WTC11 (cell line): Measurements from ENCODE around the gene RAB25. TPM values are rescaled to one million over a fixed set of nuclear protein-coding genes. Genes with fewer than 3 reads are reported as not detected.

Experiments
- ATAC-seq: fragments of 200-7000 bp; cut with Tn5 transposase; 2 replicates; pipeline ENCODE4 v1.10.0; 2021; ENCODE audit warnings: mild to moderate bottlenecking, moderate library complexity
- CTCF ChIA-PET: fragments of 300-600 bp; sonication (Branson Sonifier 250); formaldehyde crosslinking; loops from one replicate; lab custom pipeline; 2021; ENCODE audit warnings: antibody characterized with exemption; lab: Charles Lee
- POLR2A ChIA-PET: fragments of 350-600 bp; sonication (Branson Sonifier 250); formaldehyde crosslinking; loops from one replicate; lab custom pipeline; 2021; ENCODE audit warnings: antibody characterized with exemption; lab: Charles Lee
- DNase-seq: peaks from one replicate; pipeline ENCODE4 v3.0.0; 2021; ENCODE audit warnings: low spot score
- H3K27ac Mint-ChIP-seq: 2 replicates; pipeline ENCODE4 v1.8.0; 2021; ENCODE audit warnings: mixed read lengths
- H3K27me3 Mint-ChIP-seq: 2 replicates; pipeline ENCODE4 v1.8.0; 2021; ENCODE audit warnings: low read depth, mild to moderate bottlenecking, moderate library complexity, mixed read lengths
- H3K36me3 Mint-ChIP-seq: 2 replicates; pipeline ENCODE4 v1.8.0; 2021; ENCODE audit warnings: mixed read lengths
- H3K4me1 Mint-ChIP-seq: 2 replicates; pipeline ENCODE4 v1.8.0; 2022; ENCODE audit warnings: mixed read lengths
- H3K4me3 Mint-ChIP-seq: 2 replicates; pipeline ENCODE4 v1.8.0; 2021; ENCODE audit warnings: mild to moderate bottlenecking, moderate library complexity, mixed read lengths
- H3K9me3 Mint-ChIP-seq: 2 replicates; pipeline ENCODE4 v1.8.0; 2021; ENCODE audit warnings: mixed read lengths
- CBFB ChIP-seq: sonication (generic); formaldehyde crosslinking; IDR thresholded peaks from 2 replicates; pipeline ENCODE4 v1.8.1; 2022; ENCODE audit warnings: mild to moderate bottlenecking, low read depth, missing genetic modification reagents
- ELF4 ChIP-seq: sonication (generic); formaldehyde crosslinking; IDR thresholded peaks from 2 replicates; pipeline ENCODE4 v1.8.1; 2022; ENCODE audit warnings: low read depth, mild to moderate bottlenecking, moderate library complexity, missing genetic modification reagents
- FOXJ3 ChIP-seq: sonication (generic); formaldehyde crosslinking; IDR thresholded peaks from 2 replicates; pipeline ENCODE4 v1.9.0; 2021; ENCODE audit warnings: missing genetic modification reagents, mild to moderate bottlenecking, borderline replicate concordance
- NR2C2 ChIP-seq: sonication (generic); formaldehyde crosslinking; IDR thresholded peaks from 2 replicates; pipeline ENCODE4 v1.8.0; 2022; ENCODE audit warnings: mild to moderate bottlenecking, missing genetic modification reagents
- NR3C1 ChIP-seq: sonication (generic); formaldehyde crosslinking; conservative IDR thresholded peaks from 2 replicates; pipeline ENCODE4 v1.8.1; 2023; ENCODE audit warnings: low read depth, mild to moderate bottlenecking, missing genetic modification reagents
- PRRX2 ChIP-seq: fragments of 250-450 bp; sonication (Bioruptor Pico); IDR thresholded peaks from 2 replicates; pipeline ENCODE4 v1.8.0; 2021; ENCODE audit warnings: mild to moderate bottlenecking
- SP1 ChIP-seq: sonication (generic); formaldehyde crosslinking; conservative IDR thresholded peaks from 2 replicates; pipeline ENCODE4 v1.8.1; 2022; ENCODE audit warnings: missing genetic modification reagents
- ZBTB21 ChIP-seq: sonication (generic); formaldehyde crosslinking; IDR thresholded peaks from 2 replicates; pipeline ENCODE4 v1.8.1; 2023; ENCODE audit warnings: mild to moderate bottlenecking, missing genetic modification reagents, borderline replicate concordance
- ZNF121 ChIP-seq: sonication (generic); formaldehyde crosslinking; IDR thresholded peaks from 2 replicates; pipeline ENCODE4 v1.8.0; 2023; ENCODE audit warnings: missing genetic modification reagents
- ZNF219 ChIP-seq: sonication (generic); formaldehyde crosslinking; IDR thresholded peaks from 2 replicates; pipeline ENCODE4 v1.8.0; 2023; ENCODE audit warnings: missing genetic modification reagents, mild to moderate bottlenecking, borderline replicate concordance
- ZNF263 ChIP-seq: sonication (generic); formaldehyde crosslinking; IDR thresholded peaks from 2 replicates; pipeline ENCODE4 v1.8.1; 2022; ENCODE audit warnings: low read depth, mild to moderate bottlenecking, moderate library complexity, missing genetic modification reagents
- ZNF423 ChIP-seq: fragments of 250-450 bp; sonication (Bioruptor Pico); IDR thresholded peaks from 2 replicates; pipeline ENCODE4 v2.1.2; 2022; ENCODE audit warnings: mild to moderate bottlenecking, moderate library complexity
- total RNA-seq: library from RNA; stranded (reverse); gene quantifications from 3 replicates; pipeline ENCODE4 v1.2.3, GENCODE V29; 2021
- TF ChIP-seq, protein P1 (sequence below): sonication (generic); formaldehyde crosslinking; IDR thresholded peaks from 2 replicates; pipeline ENCODE4 v1.8.0; 2023; ENCODE audit warnings: missing genetic modification reagents
- TF ChIP-seq, protein P2 (sequence below): sonication (generic); formaldehyde crosslinking; IDR thresholded peaks from 2 replicates; pipeline ENCODE4 v1.8.0; 2022; ENCODE audit warnings: missing genetic modification reagents
- TF ChIP-seq, protein P3 (sequence below): sonication (generic); formaldehyde crosslinking; IDR thresholded peaks from 2 replicates; pipeline ENCODE4 v1.8.0; 2022; ENCODE audit warnings: mild to moderate bottlenecking, missing genetic modification reagents
- TF ChIP-seq, protein P4 (sequence below): sonication (generic); formaldehyde crosslinking; IDR thresholded peaks from 2 replicates; pipeline ENCODE4 v1.8.0; 2022; ENCODE audit warnings: mild to moderate bottlenecking, missing genetic modification reagents
- TF ChIP-seq, protein P5 (sequence below): fragments of 250-450 bp; sonication (Bioruptor Pico); IDR thresholded peaks from 2 replicates; pipeline ENCODE4 v1.9.0; 2021; ENCODE audit warnings: moderate library complexity, mild to moderate bottlenecking, inconsistent platforms, borderline replicate concordance

Gene RAB25
- total RNA-seq, 1 experiment from 2014 or later, result 61.9 TPM

DNA sequence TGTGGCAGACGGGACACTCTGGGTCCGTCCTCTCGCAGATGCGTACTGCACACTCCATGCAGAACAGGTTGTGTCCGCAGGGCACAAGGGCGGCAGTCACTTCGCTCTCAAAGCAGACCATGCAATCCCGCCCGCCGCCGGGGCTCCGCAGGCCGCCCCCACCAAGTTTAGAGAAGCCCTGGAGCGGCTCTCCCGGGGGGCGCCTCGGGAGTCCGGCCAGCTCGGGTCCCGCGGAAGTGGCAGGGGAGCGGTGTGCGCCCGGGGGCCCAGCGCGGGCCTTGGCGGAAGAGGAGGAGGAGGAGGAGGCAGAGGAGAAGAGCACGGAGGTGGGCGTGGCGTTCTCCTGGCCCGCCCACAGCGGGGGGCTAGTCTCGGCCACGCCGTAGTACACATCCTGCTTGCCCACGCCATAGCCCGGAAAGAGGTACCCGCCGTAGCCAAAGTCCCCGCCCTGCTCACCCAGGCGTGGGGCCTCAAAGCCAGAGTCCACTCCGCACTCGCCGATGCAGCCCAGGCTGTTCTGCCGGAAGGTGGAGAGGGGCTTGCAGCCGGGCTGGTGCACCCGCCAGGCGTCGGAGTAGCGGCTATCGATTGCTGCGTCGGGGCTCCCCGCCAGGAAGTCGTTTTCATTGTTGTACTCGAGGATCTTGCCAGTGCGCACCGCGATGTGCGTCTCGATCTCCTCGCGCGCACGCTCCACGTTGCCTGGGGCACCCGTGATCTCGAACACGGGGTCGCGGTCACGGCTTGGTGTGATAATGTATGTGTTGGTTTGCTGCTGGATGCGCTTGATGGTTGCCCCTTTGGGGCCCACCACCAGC is 15.9 kb downstream of the RAB25 start (continued):
- TF ChIP-seq CBFB (CRISPR knock-in tag), result 0 out of 2 replicates have a peak, but pooled peaks have one; percentile 33
- peak; percentile 42; the same call in 1 of the 2 replicates for TF ChIP-seq ZNF219 (CRISPR knock-in tag)
- TF ChIP-seq NR2C2 (CRISPR knock-in tag), result no peak
- no peak for TF ChIP-seq ELF4 (CRISPR knock-in tag)
- TF ChIP-seq ZNF263 (CRISPR knock-in tag), result peak; percentile 71; the same call in 1 of the 2 replicates
- TF ChIP-seq, protein P1, sequence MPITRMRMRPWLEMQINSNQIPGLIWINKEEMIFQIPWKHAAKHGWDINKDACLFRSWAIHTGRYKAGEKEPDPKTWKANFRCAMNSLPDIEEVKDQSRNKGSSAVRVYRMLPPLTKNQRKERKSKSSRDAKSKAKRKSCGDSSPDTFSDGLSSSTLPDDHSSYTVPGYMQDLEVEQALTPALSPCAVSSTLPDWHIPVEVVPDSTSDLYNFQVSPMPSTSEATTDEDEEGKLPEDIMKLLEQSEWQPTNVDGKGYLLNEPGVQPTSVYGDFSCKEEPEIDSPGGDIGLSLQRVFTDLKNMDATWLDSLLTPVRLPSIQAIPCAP (CRISPR knock-in tag), result peak; percentile 61; the same call in 1 of the 2 replicates
- TF ChIP-seq, protein P2, sequence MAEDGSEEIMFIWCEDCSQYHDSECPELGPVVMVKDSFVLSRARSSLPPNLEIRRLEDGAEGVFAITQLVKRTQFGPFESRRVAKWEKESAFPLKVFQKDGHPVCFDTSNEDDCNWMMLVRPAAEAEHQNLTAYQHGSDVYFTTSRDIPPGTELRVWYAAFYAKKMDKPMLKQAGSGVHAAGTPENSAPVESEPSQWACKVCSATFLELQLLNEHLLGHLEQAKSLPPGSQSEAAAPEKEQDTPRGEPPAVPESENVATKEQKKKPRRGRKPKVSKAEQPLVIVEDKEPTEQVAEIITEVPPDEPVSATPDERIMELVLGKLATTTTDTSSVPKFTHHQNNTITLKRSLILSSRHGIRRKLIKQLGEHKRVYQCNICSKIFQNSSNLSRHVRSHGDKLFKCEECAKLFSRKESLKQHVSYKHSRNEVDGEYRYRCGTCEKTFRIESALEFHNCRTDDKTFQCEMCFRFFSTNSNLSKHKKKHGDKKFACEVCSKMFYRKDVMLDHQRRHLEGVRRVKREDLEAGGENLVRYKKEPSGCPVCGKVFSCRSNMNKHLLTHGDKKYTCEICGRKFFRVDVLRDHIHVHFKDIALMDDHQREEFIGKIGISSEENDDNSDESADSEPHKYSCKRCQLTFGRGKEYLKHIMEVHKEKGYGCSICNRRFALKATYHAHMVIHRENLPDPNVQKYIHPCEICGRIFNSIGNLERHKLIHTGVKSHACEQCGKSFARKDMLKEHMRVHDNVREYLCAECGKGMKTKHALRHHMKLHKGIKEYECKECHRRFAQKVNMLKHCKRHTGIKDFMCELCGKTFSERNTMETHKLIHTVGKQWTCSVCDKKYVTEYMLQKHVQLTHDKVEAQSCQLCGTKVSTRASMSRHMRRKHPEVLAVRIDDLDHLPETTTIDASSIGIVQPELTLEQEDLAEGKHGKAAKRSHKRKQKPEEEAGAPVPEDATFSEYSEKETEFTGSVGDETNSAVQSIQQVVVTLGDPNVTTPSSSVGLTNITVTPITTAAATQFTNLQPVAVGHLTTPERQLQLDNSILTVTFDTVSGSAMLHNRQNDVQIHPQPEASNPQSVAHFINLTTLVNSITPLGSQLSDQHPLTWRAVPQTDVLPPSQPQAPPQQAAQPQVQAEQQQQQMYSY, result 0 out of 2 replicates have a peak, but pooled peaks have one; percentile 8
- TF ChIP-seq, protein P3, sequence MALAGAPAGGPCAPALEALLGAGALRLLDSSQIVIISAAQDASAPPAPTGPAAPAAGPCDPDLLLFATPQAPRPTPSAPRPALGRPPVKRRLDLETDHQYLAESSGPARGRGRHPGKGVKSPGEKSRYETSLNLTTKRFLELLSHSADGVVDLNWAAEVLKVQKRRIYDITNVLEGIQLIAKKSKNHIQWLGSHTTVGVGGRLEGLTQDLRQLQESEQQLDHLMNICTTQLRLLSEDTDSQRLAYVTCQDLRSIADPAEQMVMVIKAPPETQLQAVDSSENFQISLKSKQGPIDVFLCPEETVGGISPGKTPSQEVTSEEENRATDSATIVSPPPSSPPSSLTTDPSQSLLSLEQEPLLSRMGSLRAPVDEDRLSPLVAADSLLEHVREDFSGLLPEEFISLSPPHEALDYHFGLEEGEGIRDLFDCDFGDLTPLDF (CRISPR knock-in tag), result peak; percentile 32; the same call in 1 of the 2 replicates
- TF ChIP-seq ZNF423 (CRISPR knock-in tag), result peak; percentile 42
- TF ChIP-seq, protein P4, sequence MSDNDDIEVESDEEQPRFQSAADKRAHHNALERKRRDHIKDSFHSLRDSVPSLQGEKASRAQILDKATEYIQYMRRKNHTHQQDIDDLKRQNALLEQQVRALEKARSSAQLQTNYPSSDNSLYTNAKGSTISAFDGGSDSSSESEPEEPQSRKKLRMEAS, result peak; percentile 58
- TF ChIP-seq ZNF121 (CRISPR knock-in tag), result 0 out of 2 replicates have a peak, but pooled peaks have one; percentile 11
- TF ChIP-seq, protein P5, sequence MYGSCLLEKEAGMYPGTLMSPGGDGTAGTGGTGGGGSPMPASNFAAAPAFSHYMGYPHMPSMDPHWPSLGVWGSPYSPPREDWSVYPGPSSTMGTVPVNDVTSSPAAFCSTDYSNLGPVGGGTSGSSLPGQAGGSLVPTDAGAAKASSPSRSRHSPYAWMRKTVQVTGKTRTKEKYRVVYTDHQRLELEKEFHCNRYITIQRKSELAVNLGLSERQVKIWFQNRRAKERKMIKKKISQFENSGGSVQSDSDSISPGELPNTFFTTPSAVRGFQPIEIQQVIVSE (CRISPR knock-in tag), result no peak
- TF ChIP-seq ZBTB21 (CRISPR knock-in tag), result peak; percentile 63; the same call in 1 of the 2 replicates
- peak; percentile 71 for TF ChIP-seq SP1 (CRISPR knock-in tag)
- no peak for TF ChIP-seq FOXJ3
- TF ChIP-seq, all 79 proteins: peak for 15

DNA sequence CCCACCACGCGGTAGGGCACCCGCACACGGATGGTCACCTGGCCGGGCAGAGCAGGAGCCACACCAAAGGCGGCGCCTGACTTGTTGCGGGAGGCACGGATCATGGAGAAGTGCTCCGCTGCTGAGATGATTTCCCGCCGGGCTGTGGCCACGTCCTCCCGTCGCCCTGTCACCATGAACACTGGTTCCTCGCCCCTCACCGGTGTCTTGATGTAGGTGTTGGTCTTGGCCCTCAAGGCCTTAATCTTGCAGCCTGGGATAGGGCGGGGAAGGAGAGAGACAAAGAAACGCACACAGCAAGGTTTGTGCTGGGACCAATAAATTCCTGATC is 16.4 kb downstream of the RAB25 start:
- no peak for ATAC-seq
- peak overlapping the region; percentile 96 for H3K4me3 Mint-ChIP-seq
- H3K27me3 Mint-ChIP-seq, result no peaks in the 10 kb centered on the region
- TF ChIP-seq NR3C1 (CRISPR knock-in tag) (0 out of 2 replicates have a peak, but pooled peaks have one; percentile 25), ELF4 (CRISPR knock-in tag) (no peak), PRRX2 (CRISPR knock-in tag) (no peak)
- H3K36me3 Mint-ChIP-seq, result peaks cover 8% of the 10 kb centered on the region
- CTCF ChIA-PET, result no interaction called here
- peaks cover 74% of the 10 kb centered on the region for H3K4me1 Mint-ChIP-seq
- POLR2A ChIA-PET, result no interaction called here
- H3K9me3 Mint-ChIP-seq, result no peaks in the 10 kb centered on the region
- peak overlapping the region; percentile 47 for H3K27ac Mint-ChIP-seq
- DNase-seq, result no peak
